GM19438 (cell line): Measurements from ENCODE around the gene PLXDC1.
"Not testable (repeated sequence)": the region's sequence is repeated elsewhere in the genome, so short reads cannot be mapped to it uniquely, and the experiment has no call there.

ENCODE experiments used
- ATAC-seq: cut with Tn5 transposase; IDR thresholded peaks from one replicate; pipeline ENCODE4 v1.9.1; 2021; ENCODE audit warnings: low read depth; ENCODE audit not compliant: unreplicated experiment

PLXDC1 gene

GRCh38 chr17:39183045-39183444 lies 31.6 kb upstream of the PLXDC1 start:
- no peak for ATAC-seq

DNA sequence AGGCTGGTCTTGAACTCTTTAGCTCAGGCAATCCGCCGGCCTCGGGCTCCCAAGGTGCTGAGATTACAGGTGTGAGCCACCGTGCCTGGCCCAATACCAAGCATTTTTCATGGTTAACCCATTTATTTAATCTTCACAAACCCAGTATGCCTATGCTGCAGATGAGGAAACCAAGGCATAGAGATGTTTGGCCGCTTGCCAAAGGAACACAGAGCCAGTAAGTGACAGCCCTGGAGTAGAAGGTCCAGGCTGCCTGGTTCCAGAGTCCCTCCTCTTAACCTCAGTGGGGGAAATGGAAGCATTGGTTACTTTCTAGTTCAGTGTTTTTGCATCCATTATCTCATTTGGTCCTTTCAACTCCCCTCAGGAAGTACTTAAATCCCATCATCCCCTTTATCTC lies 29.9 kb upstream of the PLXDC1 start:
- no peak for ATAC-seq

GRCh38 chr17:39178536-39178935 lies 27.1 kb upstream of the PLXDC1 start:
- no peak for ATAC-seq

DNA sequence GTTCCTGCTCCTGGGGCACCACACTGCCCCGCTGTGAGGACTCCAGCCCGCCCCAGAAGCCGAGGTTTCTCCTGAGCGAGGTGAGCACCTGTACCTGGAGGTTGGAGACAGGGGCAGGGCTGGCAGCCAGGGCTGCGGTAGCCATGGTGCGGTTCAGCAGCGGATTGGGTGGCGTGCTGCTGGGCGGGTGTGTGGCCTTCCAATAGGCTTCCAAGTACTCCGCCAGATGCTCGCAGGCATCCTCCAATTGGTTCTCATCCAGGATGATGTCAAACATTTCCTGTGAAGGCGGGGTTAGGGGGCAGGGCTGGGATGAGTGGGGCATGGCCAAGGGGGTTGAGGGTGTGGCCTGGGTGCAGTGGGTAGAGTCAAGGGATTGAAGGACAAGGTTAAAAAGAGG lies 25.8 kb upstream of the PLXDC1 start:
- no peak for ATAC-seq

- ATAC-seq = no peak
Measured at GRCh38 chr17:39175695-39176093, 24.3 kb upstream of the PLXDC1 start.

- no peak for ATAC-seq
Measured at GRCh38 chr17:39174920-39175694, 23.7 kb upstream of the PLXDC1 start.

- ATAC-seq = no peak
Measured at GRCh38 chr17:39173526-39174274, 22.3 kb upstream of the PLXDC1 start.

DNA sequence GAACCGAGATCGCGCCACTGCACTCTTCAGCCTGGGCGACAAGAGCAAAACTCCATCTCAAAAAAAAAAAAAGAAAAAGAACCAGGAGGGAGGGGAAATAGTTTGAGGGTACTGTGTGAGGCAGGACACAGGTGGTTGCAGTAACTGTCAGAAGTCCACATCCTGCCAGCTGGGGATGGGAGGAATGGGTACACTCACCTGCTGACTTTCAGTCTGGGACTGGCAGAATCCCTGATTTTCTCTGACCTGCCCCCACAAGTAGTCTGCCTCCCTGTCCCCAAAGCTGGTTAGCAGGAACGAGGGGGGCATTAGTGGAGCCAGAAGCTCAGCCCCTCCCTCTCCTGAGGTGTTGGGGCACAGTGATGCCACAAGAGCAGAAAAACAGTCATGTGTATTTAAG lies 21.6 kb upstream of the PLXDC1 start:
- no peak for ATAC-seq

GRCh38 chr17:39171933-39172332 lies 20.5 kb upstream of the PLXDC1 start:
- ATAC-seq = no peak

DNA sequence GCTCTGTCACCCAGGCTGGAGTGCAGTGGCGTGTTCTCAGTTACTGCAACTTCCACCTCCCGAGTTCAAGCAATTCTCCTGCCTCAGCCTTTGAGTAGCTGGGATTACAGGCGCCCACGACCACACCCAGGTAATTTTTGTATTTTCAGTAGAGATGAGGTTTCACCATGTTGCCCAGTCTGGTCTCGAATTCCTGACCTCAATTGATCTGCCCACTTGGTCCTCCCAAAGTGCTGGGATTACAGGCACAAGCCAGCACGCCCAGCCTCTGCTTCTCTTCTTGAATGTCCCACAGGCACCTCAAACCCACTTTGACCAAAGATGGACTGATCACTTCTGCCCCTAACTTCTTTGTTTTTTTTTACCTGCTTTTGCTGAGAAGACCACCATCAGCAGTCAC lies 19.1 kb upstream of the PLXDC1 start:
- no peak for ATAC-seq

- no peak for ATAC-seq
Measured at GRCh38 chr17:39170109-39170508, 18.7 kb upstream of the PLXDC1 start.

DNA sequence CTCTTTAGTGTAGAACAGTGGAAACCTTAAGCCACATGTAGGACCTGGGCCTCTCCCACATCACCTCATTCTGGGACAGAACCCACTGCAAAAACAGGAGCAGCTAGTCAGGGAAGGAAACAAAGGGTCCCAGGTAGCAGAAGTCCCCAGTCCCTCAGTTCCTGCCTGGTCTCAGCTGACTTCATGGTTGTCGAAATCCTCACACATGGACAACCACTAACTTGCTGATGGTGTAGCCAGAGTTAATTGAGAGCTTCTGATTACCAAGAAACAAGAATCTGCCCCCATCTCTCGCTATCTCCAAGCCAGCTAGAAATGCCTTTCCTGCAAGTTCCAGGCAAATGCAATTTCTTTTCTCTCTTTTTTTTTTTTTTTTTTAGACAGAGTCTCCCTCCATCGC lies 18.1 kb upstream of the PLXDC1 start:
- ATAC-seq = no peak

- ATAC-seq = no peak
Measured at GRCh38 chr17:39169101-39169500, 17.7 kb upstream of the PLXDC1 start.

DNA sequence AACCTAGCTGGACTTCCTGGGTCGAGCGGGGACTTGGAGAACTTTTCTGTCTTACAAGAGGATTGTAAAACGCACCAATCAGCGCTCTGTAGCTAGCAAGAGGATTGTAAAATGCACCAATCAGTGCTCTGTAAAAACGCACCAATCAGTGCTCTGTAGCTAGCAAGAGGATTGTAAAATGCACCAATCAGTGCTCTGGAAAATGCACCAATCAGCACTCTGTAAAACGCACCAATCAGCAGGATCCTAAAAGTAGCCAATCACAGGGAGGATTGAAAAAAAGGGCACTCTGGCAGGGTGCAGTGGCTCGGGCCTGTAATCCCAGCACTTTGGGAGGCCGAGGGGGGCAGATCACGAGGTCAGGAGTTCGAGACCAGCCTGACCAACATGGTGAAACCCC lies 17.1 kb upstream of the PLXDC1 start:
- ATAC-seq = not testable (repeated sequence)

GRCh38 chr17:39167476-39167875 lies 16.0 kb upstream of the PLXDC1 start:
- no peak for ATAC-seq

GRCh38 chr17:39166437-39167335 lies 15.2 kb upstream of the PLXDC1 start:
- no peak for ATAC-seq

DNA sequence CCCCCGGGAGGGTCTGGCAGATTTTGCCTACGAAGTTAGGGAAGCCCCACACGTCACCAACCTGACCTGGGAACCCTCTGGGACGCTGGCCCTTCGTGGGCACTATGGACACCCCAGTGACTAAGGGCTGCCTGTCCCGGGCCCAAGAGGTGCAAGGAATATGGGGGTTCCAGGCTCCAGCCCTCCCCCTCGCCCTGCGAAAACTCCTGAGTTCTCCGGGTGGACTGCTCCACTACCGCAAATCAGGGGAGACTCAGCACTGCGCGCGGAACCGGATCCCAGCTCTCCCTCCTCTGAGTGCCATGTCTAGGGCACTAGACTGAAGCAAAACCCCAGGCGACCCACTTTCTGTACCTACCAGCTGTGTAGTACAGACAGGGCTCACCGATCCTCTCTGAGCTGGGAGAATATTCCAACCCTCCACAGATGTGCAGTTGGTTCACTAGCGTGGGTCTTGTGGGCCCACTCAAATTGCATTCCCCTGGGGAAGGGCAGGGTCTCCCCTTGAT lies 14.5 kb upstream of the PLXDC1 start, which contains the start of gene ARL5C:
TSS of gene ARL5C (minus strand) at position 321 of the 509 bp plus-strand sequence. CDS start 401 bp downstream, outside the sequence.
- no peak for ATAC-seq

GRCh38 chr17:39165178-39165840 lies 13.9 kb upstream of the PLXDC1 start:
- no peak for ATAC-seq

- ATAC-seq = no peak
Measured at GRCh38 chr17:39164675-39165143, 13.3 kb upstream of the PLXDC1 start.

DNA sequence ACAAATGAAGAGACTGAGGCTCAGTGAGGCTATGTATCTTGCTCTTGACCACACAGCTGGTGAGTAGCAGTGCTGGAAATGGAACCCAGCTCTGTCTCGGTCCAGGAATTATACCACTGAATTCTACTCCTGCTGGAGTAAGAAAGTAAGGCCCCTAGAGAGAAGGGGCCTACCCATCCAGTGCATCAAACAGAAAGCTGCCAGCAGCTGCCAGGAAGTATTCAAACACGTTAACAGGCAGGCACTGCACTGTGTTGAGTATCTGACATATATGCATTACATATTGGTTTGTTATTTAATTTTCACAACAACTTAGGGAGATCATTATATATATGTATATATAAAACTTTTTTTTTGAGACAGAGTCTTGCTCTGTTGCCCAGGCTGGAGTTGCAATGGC lies 10.5 kb upstream of the PLXDC1 start:
- ATAC-seq = no peak
